MM.1S (cell line): Measurements from ENCODE around the gene FAM20C.

Experiments used
- CTCF ChIP-seq: fragments of 300-600 bp; sonication (generic); IDR thresholded peaks from 2 replicates; pipeline ENCODE4 v1.5.1; 2016; ENCODE audit warnings: antibody characterized with exemption, low read length, mixed read lengths
- EZH2 ChIP-seq: fragments of 300-600 bp; sonication (generic); optimal IDR thresholded peaks from 2 replicates; pipeline ENCODE3; 2017; ENCODE audit warnings: low read depth, mild to moderate bottlenecking, antibody characterized with exemption, low read length, mixed read lengths

GRCh38 chr7:286266-286665, 93.9 kb downstream of the FAM20C start:
- TF ChIP-seq CTCF (no peak), EZH2 (no peak)
